ENCODE measurements around the gene SH3BP4. TPM values are rescaled to one million over a fixed set of nuclear protein-coding genes. Genes with fewer than 3 reads are reported as not detected.

SH3BP4 gene
- total and polyA plus RNA-seq, 4 donors = 4.1 to 18.4 (median 12.2) TPM

- peaks cover 4 to 26% (median 9%) of the 10 kb centered on the region in 4 donors for H3K4me1 ChIP-seq (ENCODE audit: control insufficient read depth in 4 of 4, insufficient read depth in 4 of 4, low read length in 3 of 4)
- 92% methylated on average over 6 of the region's 6 CpGs for WGBS
- DNase-seq (ENCODE audit: low spot score) = no peak
Measured at GRCh38 chr2:234991793-234992192, 40.0 kb downstream of the SH3BP4 start.

GRCh38 chr2:234992196-234992595 lies 40.4 kb downstream of the SH3BP4 start:
- no peak for DNase-seq (ENCODE audit: low spot score)
- Histone ChIP-seq H3K4me1 (ENCODE audit: control insufficient read depth in 4 of 4, insufficient read depth in 4 of 4, low read length in 3 of 4) (peaks cover 4 to 27% (median 9%) of the 10 kb centered on the region in 4 donors), H3K27me3 (ENCODE audit: control insufficient read depth in 4 of 4, insufficient read depth in 4 of 4, low read length in 3 of 4) (no peaks in the 10 kb centered on the region), H3K9me3 (ENCODE audit: control insufficient read depth in 4 of 4, low read length in 3 of 4) (no peaks in the 10 kb centered on the region), H3K36me3 (ENCODE audit: control insufficient read depth in 4 of 4, insufficient read depth in 3 of 4, low read depth in 1 of 4, low read length in 3 of 4) (peaks cover 0 to 2% (median 0%) of the 10 kb centered on the region in 4 donors), H3K4me3 (ENCODE audit: low read depth in 1 of 3, low read length in 3 of 3) (no peak overlapping the region), H3K9ac (ENCODE audit: low read depth in 1 of 2, low read length in 2 of 2) (no peak overlapping the region), H3K27ac (ENCODE audit: low read depth in 1 of 2, low read length in 2 of 2) (no peak overlapping the region)
- 95% methylated on average over 10 of the region's 10 CpGs for WGBS
- no peak for TF ChIP-seq HNF4A (conservative IDR thresholded peaks at IDR 0.05)
- no peak for TF ChIP-seq REST (IDR thresholded peaks at IDR 0.05)
- no peak for TF ChIP-seq NR2F2 (IDR thresholded peaks at IDR 0.05)
- no peak for TF ChIP-seq SP1 (IDR thresholded peaks at IDR 0.05)

More at GRCh38 chr2:234991793-234992192, 40.0 kb downstream of the SH3BP4 start:
- TF ChIP-seq RAD21 (IDR thresholded peaks at IDR 0.05) (no peak), HNF4A (conservative IDR thresholded peaks at IDR 0.05) (no peak), ZBTB33 (IDR thresholded peaks at IDR 0.05) (no peak)
- Histone ChIP-seq H3K27ac (ENCODE audit: low read depth in 1 of 2, low read length in 2 of 2) (no peak overlapping the region), H3K36me3 (ENCODE audit: control insufficient read depth in 4 of 4, insufficient read depth in 3 of 4, low read depth in 1 of 4, low read length in 3 of 4) (peaks cover 0 to 2% (median 0%) of the 10 kb centered on the region in 4 donors), H3K9me3 (ENCODE audit: control insufficient read depth in 4 of 4, low read length in 3 of 4) (no peaks in the 10 kb centered on the region), H3K27me3 (ENCODE audit: control insufficient read depth in 4 of 4, insufficient read depth in 4 of 4, low read length in 3 of 4) (no peaks in the 10 kb centered on the region), H3K9ac (ENCODE audit: low read depth in 1 of 2, low read length in 2 of 2) (no peak overlapping the region), H3K4me3 (ENCODE audit: low read depth in 1 of 3, low read length in 3 of 3) (no peak overlapping the region)

DNA sequence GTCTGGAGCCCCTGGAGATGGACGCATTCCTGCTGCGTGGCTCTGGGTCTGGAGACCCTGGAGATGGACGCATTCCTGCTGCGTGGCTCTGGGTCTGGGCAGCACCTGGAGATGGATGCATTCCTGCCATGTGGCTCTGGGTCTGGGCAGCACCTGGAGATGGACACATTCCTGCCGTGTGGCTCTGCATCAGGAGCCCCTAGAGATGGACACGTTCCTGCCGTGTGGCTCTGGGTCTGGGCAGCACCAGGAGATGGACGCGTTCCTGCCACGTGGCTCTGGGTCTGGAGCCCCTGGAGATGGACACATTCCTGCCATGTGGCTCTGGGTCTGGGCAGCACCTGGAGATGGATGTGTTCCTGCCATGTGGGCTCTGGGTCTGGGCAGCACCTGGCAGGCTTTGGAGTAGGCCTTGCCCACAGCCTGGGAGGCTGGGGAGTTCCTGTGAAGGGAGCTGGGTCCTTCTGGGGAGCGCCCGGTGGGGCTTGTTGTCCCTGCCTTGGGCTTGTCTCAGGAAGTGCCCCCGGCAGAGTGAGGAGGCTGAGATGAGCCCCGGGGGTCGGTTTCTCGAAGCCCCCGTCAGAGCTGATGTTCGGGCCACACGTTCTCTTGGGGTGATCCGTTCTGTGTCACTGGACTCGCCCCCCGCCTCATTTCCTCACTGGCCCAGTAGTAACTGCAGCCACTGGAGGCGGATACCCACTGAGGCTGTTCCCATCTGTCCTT lies 41.0 kb downstream of the SH3BP4 start:
- no peak for DNase-seq (ENCODE audit: low spot score)
- WGBS = 96% methylated on average over 23 of the region's 23 CpGs
- H3K4me1 ChIP-seq (ENCODE audit: control insufficient read depth in 4 of 4, insufficient read depth in 4 of 4, low read length in 3 of 4) = peaks cover 6 to 32% (median 11%) of the 10 kb centered on the region in 4 donors

More for the DNA sequence above, 41.0 kb downstream of the SH3BP4 start:
- Histone ChIP-seq H3K27ac (ENCODE audit: low read depth in 1 of 2, low read length in 2 of 2) (no peak overlapping the region), H3K4me3 (ENCODE audit: low read depth in 1 of 3, low read length in 3 of 3) (no peak overlapping the region), H3K27me3 (ENCODE audit: control insufficient read depth in 4 of 4, insufficient read depth in 4 of 4, low read length in 3 of 4) (no peaks in the 10 kb centered on the region), H3K9me3 (ENCODE audit: control insufficient read depth in 4 of 4, low read length in 3 of 4) (no peaks in the 10 kb centered on the region), H3K9ac (ENCODE audit: low read depth in 1 of 2, low read length in 2 of 2) (no peak overlapping the region), H3K36me3 (ENCODE audit: control insufficient read depth in 4 of 4, insufficient read depth in 3 of 4, low read depth in 1 of 4, low read length in 3 of 4) (peaks cover 0 to 2% (median 0%) of the 10 kb centered on the region in 4 donors)
- no peak for TF ChIP-seq YY1 (IDR thresholded peaks at IDR 0.05)
- no peak for TF ChIP-seq JUND (IDR thresholded peaks at IDR 0.05)
- no peak for TF ChIP-seq EGR1 (IDR thresholded peaks at IDR 0.05; ENCODE audit: low read depth in 2 of 2)
- TF ChIP-seq RAD21 (IDR thresholded peaks at IDR 0.05) = no peak
- TF ChIP-seq NR2F2 (IDR thresholded peaks at IDR 0.05) = no peak
- no peak for TF ChIP-seq TAF1 (conservative IDR thresholded peaks at IDR 0.05)
- TF ChIP-seq CTCF (IDR thresholded peaks at IDR 0.05; ENCODE audit: low read depth, low read length, missing input control) = no peak
- no peak for TF ChIP-seq SP1 (IDR thresholded peaks at IDR 0.05)
